Stimulated activated CD4-positive, alpha-beta T cell treated with anti-CD3 and anti-CD28 coated beads, Interleukin-1b, Interleukin-23, amount 100 ng/mL, for 1 hour (primary cell): ENCODE measurements around the gene NXPH3.
A peak's percentile ranks its signal among the peaks of the same experiment; 100 is the strongest.
"Not testable (repeated sequence)": the region's sequence is repeated elsewhere in the genome, so short reads cannot be mapped to it uniquely, and the experiment has no call there.

Source experiments
- DNase-seq, 2 donors: peaks; one replicate each; pipeline ENCODE4 v3.0.0-alpha.2; 2020; ENCODE audit warnings: low read depth in 2 of 2

The NXPH3 gene

DNA sequence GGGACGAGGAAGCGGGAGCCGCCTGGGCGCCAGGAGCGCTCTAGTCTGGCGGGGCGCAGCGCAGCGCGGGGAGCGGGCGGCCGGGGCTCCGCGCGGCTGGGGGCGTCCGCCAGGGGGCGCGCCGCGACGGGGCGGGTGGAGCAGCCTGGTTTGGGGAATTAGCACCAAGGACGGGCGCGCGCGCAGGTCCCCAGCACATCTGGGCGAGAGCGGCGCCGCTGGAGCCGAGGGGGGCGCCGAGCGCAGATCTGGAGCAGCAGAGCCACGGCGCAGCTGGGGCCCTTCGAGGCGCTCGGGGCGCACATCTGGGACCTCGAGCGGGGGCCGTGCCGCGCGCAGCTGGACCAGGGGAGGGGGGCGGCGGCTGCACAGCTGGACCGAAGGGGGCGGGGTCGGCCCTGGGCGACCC lies at the start of gene NXPH3:
Gene NXPH3 (plus strand): TSS at position 193 of the 409 bp plus-strand sequence. CDS start 349 bp downstream, outside the sequence.
- DNase-seq = peak in 1 of 2 donors; percentile 44

DNA sequence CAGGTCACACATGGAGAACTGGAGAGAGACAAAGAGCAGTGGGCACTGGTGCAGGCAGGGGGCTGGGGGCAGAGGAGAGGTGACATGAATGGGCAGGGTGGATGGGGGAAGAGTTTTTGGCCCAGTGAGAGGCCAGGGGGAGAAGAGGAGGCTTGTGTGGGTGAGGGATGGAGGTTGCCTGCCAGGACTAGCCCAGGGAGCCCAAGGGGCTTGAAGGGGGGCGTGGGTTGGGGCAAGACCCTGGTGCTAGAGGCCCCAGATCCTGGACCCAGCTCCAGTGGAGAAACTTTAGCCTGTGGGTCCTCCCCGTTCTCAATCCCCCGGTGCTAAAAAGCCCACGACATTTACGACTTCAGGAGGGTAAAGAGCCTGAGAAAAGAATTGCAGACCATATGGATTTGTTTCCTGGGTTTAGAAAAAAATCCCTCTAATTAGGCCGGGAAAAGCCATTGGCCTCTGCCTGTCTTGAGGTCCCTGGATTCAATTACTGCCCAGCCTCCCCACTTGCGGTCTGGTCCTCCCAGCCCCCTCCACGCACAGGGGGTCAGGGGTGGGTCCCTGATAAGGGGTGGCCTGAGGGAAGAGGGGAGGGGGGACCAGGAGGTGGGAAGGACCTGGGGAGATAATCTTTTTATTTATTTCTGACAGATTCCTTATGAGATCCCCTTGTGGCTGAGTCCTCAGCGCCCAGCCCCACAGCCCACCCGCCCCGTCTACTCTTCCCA lies 47.6 kb upstream of the NXPH3 start:
- no peak for DNase-seq

DNA sequence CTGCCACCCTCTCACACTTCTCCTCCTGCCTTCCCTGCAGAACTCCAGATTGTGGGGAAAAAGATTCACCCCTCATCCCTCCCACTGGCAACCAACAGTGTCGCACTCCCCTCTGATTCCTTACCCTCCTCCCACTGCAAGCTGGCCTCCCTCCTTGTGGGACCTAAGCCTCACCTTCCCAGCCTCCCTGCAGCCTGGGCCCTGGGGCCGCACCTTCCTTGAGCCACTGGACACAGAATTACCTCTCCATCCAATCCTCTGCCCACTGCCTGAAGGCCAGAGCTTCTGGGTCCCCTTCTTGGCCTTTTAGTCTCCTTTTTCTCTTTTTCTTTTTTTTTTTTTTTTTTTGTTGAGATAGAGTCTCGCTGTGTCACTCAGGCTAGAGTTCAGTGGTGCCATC lies 46.7 kb upstream of the NXPH3 start:
- DNase-seq = no peak

DNA sequence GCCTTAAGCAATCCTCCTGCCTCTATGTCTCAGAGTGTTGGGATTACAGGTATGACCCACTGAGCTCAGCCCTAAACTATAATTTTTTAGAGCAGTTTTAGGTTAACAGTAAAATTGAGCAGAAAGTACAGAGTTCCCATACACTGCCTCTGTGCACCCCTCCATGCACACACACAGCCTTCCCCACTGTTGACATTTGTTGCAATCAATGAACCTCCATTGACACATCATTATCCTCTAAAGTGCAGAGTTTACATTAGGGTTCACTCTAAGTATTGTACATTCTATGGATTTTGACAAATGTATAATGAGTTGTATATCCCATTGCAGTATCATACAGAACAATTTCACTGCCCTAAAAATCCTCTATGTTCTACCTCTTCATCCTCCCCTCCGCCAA lies 45.6 kb upstream of the NXPH3 start:
- DNase-seq = no peak

DNA sequence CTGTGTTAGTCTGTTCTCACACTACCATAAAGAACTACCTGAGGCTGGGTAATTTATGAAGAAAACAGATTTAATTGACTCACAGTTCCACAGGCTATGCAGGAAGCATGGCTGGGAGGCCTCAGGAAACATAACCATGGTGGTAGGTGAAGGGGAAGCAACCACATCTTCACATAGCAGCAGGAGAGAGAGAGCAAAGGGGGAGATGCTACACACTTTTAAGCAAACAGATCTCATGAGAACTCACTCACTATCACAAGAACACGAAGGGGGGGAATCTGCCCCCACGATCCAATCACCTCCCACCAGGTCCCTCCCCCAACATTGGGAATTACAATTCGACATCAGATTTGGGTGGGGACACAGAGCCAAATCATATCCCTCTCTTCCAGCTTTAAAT lies 31.8 kb upstream of the NXPH3 start:
- no peak for DNase-seq

DNA sequence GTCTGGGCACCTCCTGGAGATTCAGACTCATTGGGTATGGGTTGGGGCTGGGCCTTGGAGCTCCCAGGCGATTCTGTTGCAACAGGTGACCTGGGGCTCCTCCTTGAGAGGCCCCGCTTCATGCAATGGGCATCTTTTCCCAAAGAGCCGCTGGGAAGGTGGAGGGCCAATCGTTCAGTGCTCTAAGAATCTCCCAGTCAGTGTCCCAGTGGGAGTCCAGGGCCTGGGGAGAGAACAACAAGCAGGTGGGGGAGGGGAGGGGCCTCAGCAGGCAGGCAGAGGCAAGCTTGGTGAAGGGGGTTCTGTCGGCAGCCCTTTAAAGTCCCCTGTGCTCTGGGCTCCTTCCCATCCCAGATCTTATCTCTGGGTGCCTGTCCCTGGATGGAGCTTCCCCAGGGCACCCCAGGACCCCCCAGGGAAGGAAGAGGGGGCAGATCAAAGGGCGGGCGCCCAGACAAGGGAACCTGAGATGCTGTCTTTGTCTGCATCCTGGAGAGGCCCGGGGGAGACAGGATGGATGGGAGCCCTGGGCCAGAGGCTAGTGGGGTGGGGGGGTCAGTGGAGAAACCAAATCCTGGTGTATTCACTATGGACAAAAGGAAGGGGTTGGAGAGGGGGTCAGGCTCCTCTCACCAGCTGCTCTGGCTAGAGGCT lies 30.5 kb upstream of the NXPH3 start:
- DNase-seq = no peak

DNA sequence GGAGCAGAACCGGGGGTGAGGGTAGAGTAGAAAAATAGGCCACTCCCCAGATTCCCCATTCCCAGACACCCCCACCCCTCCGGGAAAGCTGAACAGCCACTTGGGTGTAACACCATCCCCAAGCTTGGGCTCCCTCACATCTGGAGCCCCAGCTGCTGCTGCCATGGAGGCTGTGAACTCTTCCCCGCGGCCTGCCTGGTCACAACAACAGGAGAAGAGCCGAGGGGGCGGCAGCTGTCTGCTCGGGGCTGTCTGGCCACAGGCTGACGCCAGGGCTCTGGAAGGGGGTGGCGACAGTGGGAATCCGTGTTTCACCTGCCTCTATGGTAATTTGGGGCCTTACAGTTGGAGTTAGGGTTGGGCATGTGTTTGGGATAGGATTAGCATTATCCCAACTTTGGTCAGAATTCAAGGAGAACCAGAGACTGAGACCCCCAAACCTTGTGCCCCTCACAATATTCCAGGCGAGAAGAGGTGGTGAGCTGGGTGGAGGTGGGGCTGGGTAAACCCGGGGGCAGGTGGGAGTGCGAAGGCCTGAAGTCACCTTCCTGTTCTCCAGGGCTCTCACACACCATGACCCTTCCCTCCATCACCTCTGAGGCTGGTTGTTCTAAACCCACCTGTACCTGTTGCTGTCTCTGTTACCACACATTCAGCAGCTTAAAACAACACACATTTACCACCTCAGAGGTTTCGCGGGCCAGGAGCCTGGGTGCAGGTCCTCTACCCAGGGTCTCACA lies 29.7 kb upstream of the NXPH3 start:
- no peak for DNase-seq

DNA sequence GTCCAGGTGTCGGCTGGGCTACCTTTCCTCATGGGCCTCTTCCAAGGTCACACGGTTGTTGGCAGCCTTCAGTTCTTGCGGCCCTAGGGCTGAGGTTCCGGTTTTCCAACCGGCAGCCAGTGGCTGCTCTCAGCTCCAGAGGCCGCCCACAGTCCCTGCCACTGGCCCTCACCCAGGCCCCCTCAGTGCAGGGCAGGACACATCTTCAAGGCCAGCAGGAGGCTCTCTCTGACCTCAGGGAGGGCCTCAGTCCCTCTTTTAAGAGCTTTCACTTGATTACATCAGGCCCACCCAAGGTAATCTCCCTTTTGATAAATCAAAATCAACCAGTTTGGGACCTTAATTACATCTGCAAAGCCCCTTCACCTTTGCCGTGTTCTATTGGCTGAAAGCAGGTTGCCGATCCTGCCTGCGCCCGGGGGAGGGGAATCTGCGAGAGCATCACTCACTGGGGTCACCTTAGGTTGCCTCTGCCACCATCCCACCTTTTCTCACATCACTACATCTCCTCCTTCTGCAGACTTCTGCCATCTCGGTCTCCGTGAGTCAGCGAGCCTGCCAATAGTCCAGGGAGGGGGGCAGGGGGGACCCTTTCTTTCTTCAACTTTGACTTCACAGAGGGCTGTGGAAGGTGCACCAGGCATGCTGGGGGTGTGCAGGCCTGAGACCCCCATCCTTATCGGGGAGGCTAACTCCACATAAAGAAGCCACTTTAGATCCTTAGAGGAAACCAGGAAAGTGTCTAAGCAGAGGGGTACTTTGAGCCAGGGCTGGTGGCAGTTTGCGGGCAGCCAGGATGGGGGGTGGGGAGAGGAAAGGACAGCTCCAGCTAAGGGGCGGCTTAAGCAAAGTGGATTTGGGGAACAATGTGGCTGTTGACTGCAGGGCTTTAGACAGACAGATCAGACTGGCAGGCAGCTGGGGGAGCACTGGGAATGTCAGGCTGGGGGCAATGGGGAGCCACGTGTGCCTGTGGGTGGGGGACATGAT lies 28.8 kb upstream of the NXPH3 start:
- no peak for DNase-seq

DNA sequence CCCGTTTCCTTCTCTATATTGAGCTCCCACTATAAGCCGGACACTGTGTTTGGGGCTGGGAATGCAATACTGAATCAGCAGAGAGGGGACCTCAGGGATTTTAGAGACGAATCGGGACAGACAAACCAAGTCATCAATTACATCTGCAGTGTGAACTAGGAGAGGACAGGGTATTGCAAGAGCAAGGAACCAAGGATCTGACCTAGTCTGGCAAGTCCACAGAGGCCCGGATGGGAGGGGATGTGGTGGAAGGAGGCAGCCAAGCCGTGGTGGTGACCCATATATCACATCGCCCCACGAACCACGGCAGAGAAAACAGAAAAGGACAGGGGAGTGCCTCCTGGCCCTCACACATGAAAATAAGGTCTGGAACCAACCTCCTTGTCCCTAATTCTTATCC lies 28.1 kb upstream of the NXPH3 start:
- DNase-seq = no peak

DNA sequence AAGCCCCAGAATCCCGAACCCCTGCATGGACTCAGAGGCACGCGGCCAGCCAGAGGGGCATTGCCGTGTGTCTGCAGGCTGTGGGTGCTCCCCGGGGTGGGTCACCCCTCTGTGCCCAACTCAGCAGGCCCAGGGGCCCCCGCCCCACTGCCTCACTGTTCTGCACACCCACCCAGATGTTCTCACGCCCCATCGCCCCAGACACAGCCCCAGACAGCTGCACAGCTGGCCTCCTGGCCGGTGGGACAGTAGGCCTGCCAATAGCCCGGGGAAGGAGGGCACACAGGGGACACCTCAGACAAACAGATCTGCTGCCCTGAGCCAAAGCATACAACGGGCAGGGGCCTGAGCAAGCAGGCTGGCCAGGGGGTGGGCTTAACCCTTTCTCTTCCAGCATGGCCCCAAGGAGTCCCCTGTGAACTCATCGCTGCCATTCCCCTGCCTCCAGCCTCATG lies 27.6 kb upstream of the NXPH3 start:
- no peak for DNase-seq

DNA sequence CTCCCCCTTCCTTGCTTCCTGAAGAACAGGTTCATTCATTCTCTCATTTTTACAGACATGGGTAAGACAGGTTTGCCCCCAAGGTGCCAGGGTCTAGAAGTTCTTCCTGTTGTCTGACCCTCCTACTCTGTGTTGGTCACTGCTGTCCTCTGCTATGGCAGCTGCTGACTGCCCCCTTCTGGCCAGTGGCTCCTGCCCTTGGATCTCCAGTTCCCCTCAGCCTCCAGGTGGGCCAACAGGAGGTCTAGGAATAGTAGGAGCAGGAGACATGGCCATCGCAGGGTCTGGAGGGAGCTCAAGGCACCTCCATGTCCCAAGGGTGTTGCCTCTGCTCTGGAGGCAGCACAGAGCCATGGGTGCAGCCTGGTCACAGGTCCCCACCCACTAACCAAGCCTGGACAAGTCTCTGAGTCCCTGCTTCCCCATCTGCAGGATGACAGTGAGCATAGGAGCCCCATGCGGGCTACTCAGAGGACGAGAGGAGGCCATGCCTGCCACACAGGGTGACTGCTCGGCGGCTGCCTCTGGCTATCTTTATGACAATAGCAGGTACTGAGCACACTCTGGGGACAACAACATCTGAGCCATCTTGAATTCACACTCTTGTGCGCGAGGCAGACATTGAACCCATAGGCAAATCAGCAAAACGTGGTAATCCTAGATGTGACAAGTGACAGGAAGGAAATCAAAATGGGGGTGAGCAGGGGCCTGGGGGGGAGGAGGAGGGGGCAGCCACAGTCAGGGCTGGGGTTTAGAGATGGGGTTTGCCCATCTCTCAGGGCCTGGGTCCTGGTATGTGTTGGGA lies 27.0 kb upstream of the NXPH3 start:
- no peak for DNase-seq

DNA sequence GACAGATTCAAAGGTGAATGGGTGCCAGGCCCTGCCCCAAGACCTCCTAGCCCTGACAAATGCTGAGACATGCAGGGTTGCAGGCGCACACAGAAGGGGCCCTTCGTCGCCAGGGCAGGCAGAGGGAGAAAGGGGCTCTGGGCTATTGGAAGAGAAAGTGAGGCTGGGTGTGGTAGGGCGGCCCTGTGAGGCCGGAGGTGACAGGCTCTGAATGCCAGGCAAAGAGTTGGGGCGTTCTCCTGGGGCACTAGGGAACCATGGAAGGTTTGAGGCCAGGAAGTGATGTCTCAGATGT lies 26.4 kb upstream of the NXPH3 start:
- DNase-seq = no peak

DNA sequence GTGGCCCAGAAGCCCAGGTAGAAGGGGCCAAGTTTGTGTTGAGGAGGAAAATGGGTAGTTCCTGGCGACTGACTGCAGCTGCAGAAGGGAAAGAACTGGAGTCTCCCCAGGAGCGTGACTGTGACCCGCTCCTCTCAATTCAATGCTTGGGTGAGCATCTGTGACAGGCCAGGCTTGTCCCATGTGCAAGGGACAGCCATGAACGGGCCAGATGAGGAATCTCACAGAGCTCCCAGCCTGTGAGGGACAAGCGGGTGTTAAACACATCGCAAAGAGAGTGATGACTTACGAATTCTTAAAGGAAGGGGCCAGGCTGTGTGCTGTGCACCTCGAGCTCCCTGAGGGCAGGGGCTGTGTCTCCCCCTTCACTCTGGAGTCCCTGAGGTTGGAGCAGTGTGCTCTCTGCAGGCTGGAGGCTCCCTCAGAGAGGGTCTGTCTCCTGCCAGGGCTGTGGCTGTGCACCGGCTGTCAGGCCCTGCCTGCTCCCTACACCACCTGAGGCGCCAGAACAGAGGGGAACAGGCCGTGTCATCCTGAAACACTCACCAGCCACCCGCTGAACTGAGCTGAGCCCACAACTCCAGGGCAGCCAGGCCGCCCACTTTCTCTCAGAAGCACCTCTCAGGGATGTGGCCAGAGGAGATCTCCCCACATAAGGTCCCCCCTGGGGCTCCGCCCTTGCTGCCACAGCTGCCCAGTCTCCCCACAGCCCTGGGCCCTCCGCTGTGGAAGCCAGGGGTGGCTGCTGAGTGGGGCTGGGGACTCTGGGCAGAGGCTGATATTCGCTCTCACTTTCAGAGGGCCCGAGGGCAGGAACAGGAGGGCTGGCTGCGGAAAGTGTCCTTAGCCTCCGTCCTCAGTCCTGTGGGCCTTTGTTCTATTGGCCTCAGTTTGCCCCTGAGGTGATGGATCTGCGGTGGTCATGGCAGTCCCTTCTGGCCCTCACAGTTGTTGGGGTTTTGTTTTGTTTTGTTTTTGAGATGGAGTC lies 25.7 kb upstream of the NXPH3 start:
- no peak for DNase-seq

DNA sequence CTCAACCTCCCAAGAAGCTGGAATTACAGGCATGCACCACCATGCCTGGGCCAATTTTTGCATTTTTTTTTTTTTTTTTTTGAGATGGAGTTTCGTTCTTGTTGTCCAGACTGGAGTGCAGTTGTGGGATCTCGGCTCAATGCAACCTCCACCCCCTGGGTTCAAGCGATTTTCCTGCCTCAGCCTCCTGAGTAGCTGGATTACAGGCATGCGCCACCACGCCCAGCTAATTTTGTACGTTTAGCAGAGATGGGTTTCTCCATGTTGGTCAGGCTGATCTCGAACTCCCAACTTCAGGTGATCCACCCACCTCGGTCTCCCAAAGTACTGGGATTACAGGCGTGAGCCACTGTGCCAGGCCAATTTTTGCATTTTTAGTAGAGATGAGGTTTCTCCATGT lies 24.9 kb upstream of the NXPH3 start:
- not testable (repeated sequence) for DNase-seq

DNA sequence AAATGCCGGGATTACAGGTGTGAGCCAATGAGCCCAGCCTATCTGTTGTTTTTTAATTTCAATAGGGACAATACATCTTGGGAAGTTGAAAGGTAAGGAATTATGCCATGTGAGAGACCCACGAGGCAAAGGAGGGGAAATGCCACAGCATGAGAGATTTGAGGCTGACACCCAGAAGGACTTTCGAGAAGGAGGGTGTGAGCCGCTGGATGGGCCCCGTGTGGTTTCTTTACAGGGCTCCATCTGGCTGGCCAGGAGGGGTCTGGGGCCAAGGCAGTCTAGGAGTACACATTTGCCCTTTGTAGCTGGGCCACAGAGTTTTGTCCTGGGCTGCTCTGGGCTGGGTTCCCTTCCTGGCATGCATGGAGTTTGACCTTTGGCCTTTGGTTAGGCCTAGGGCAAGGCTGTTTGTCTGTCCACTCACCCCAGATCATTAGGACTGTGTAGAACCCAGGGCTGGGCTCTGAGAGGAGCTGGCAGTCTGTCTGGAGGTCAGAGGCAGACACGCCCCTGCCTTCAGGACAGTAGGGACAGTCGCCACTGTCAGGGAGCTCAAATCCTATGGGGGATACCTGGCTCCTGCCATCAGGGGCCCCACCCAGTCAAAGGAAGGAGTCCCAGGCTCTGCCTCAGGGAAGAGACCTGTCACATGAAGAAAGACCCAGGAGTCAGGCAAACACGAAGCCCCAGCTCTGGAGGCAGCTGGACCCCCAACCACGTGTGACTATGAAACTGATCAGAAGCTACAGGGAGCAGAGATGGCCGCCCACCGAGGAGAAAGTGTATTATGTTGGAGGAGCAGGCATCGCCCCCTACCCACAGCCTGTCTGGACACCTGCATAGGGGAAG lies 24.2 kb upstream of the NXPH3 start:
- DNase-seq = no peak

DNA sequence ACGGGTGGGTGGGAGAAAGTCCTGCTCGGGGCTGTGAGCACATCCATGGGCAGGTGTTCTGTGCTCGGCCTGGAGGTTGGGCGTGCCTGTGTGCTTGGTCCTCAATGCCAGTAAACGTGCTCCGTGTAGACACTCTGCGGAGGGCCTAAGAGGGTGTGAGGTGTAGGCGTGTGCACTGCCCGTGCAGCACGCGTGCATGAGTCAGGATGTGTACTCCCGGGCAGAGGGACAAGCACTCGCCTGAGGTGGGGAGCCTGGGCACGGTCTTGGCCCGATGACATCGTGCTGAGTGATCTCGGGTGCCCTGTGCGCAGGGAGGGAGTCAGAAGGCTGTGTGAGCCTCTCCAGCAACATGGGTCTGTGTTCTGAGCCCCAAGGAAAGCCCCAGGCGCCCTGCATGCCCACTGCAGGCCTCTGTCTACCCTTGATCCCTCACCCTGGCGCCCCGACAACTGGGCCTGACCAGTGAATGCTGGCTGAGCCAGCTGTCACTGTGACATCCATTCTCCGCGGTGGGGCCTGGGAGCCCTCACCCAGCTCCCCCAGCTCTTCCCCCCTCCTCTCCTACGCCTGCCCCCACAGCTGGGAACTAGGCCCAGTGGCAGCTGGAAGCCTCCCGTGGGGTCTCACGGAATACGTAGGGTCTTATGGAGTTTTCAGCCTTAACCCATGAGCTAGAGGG lies 23.5 kb upstream of the NXPH3 start:
- DNase-seq = no peak

DNA sequence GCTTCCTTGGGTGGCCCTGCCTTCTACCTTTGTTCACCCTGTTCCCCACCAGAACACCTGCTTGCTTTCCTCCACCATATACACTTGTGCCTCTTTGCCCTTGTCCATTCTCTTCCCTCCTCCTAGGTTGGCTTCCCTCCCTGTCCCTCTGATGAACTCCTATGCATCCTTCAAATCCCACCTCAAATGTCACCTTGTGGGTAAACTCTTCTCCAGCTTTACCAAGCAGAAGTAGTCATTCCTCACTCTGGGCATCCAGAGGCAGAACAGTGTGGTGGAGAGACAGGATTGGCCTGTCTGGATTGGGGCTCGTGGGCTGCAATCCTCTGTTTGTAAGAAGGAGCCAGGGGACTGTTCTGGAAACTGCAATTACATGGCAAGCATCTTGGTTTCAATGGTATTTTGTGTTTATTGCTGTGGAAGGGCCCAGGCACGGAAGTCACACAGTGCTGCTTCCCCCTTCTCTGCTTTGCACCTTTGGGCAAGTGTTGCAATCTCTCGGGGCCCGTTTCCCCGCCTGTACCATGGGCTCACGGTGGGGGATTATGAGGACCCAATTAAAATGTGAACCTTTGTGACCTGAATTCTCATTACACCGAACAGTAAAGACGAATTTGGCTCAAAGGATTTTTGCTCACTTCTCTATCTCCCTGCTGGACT lies 21.9 kb upstream of the NXPH3 start:
- no peak for DNase-seq
